DOHH2 (cell line): ENCODE data around the gene DDR2.
A peak's percentile ranks its signal among the peaks of the same experiment; 100 is the strongest.

Source experiments
- H3F3A ChIP-seq: fragments of 200-600 bp; sonication (generic), shearing (Covaris generic); 2 replicates; pipeline ENCODE4 v1.6.0; 2016; ENCODE audit warnings: antibody characterized with exemption, mild to moderate bottlenecking; ENCODE audit not compliant: control insufficient read depth, insufficient read depth
- H3K27ac ChIP-seq: fragments of 200-600 bp; sonication (generic); 2 replicates; pipeline ENCODE4 v1.5.1; 2014; ENCODE audit warnings: low read depth, mild to moderate bottlenecking, low read length, moderate library complexity
- H3K27me3 ChIP-seq: fragments of 200-600 bp; sonication (generic); 2 replicates; pipeline ENCODE4 v1.6.1; 2014; ENCODE audit warnings: mild to moderate bottlenecking, low read length, mixed read lengths; ENCODE audit not compliant: control insufficient read depth
- H3K36me3 ChIP-seq: fragments of 200-600 bp; sonication (generic); 2 replicates; pipeline ENCODE4 v1.6.1; 2014; ENCODE audit warnings: mild to moderate bottlenecking, low read length, moderate library complexity, mixed read lengths; ENCODE audit not compliant: control insufficient read depth
- H3K4me1 ChIP-seq: fragments of 200-600 bp; sonication (generic); 2 replicates; pipeline ENCODE4 v1.6.1; 2014; ENCODE audit warnings: mild to moderate bottlenecking, low read length, mixed read lengths; ENCODE audit not compliant: control insufficient read depth
- H3K4me2 ChIP-seq: fragments of 200-600 bp; sonication (generic); 2 replicates; pipeline ENCODE4 v1.6.0; 2014; ENCODE audit warnings: mild to moderate bottlenecking, low read length, moderate library complexity
- H3K4me3 ChIP-seq: fragments of 200-600 bp; sonication (generic); 2 replicates; pipeline ENCODE4 v1.5.1; 2014; ENCODE audit warnings: mild to moderate bottlenecking, low read length, mixed read lengths
- H3K79me2 ChIP-seq: fragments of 200-600 bp; sonication (generic); 2 replicates; pipeline ENCODE4 v1.6.1; 2014; ENCODE audit warnings: mild to moderate bottlenecking, low read length, mixed read lengths; ENCODE audit not compliant: control insufficient read depth
- H3K9me2 ChIP-seq: fragments of 200-600 bp; sonication (generic); replicated peaks from 2 replicates; pipeline ENCODE4 v1.6.1; 2014; ENCODE audit warnings: mild to moderate bottlenecking, low read length, mixed read lengths; ENCODE audit not compliant: control insufficient read depth
- H3K9me3 ChIP-seq: fragments of 200-600 bp; sonication (generic); 2 replicates; pipeline ENCODE4 v1.6.1; 2014; ENCODE audit warnings: antibody characterized with exemption, low read length, mixed read lengths; ENCODE audit not compliant: control insufficient read depth, insufficient read depth
- H4K20me1 ChIP-seq: fragments of 200-600 bp; sonication (generic); 2 replicates; pipeline ENCODE4 v1.6.0; 2014; ENCODE audit warnings: low read depth, mild to moderate bottlenecking, antibody characterized with exemption, low read length, moderate library complexity; ENCODE audit not compliant: control insufficient read depth, insufficient read depth
- CTCF ChIP-seq: fragments of 200-600 bp; sonication (generic); IDR thresholded peaks from one replicate; pipeline ENCODE4 v1.5.1; 2014; ENCODE audit warnings: antibody characterized with exemption, mild to moderate bottlenecking, low read depth, low read length; ENCODE audit not compliant: poor library complexity, severe bottlenecking
- EZH2phosphoT487 ChIP-seq: fragments of 200-600 bp; sonication (generic); IDR thresholded peaks from 2 replicates; pipeline ENCODE4 v1.6.1; 2017; ENCODE audit warnings: borderline replicate concordance, mild to moderate bottlenecking, antibody characterized with exemption, low read length, moderate library complexity, mixed read lengths

DDR2 gene

DNA sequence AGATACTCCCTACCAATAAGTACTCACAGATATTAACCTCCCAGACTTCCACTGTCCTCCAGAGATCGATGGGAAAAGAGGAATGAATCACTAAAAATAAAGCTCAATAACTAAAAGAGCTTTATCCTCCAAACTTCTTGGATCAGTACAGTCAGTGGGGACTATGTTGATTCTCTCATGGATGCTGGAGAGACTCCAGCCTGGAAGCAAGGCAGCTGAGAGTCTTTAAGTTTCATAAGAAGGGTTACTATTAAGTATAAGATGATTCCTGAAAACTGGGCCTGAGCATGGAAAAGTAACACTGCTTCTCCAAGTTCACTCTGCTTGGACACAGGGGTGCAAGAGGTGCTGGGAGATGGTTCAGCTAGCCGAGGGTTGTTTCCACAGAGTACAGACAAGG is 6.2 kb upstream of the DDR2 start:
- Histone ChIP-seq H3K79me2 (no peaks in the 10 kb centered on the region), H3K4me1 (no peaks in the 10 kb centered on the region), H4K20me1 (no peaks in the 10 kb centered on the region), H3K36me3 (no peaks in the 10 kb centered on the region), H3K9me2 (no peaks in the 10 kb centered on the region), H3K4me3 (no peak overlapping the region), H3F3A (no peaks in the 10 kb centered on the region), H3K4me2 (no peak overlapping the region), H3K27ac (no peak overlapping the region), H3K27me3 (peaks cover 20% of the 10 kb centered on the region), H3K9me3 (no peaks in the 10 kb centered on the region)
- TF ChIP-seq EZH2phosphoT487 (no peak), CTCF (no peak)

DNA sequence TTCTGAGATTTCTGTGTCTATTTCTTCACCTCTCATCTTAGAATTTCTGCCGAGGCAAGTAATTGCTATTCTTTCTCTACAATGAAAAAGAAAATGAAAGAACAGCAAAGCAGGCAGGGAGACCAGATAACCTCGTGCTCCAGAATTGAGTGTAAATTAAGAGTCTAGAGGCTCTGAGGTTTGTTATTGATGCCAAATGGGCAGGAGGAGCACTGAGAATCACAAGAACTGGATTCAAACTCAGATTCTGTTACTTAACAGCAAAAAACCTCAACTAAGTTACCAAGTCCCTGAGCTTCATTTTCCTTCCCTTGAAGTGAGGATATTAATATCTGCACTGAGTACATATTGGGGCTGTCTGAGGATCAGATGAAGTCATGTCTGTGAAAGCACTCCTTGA is 5.5 kb upstream of the DDR2 start:
- H3K79me2 ChIP-seq: no peaks in the 10 kb centered on the region
- no peak overlapping the region for H3K27ac ChIP-seq
- H3K4me3 ChIP-seq: no peak overlapping the region

GRCh38 chr1:162627662-162628296 is 4.5 kb upstream of the DDR2 start:
- Histone ChIP-seq H3K4me3 (no peak overlapping the region), H3K36me3 (no peaks in the 10 kb centered on the region), H3K79me2 (no peaks in the 10 kb centered on the region), H3K27ac (no peak overlapping the region), H3K9me2 (no peaks in the 10 kb centered on the region), H3K4me2 (no peak overlapping the region), H4K20me1 (no peaks in the 10 kb centered on the region), H3F3A (no peaks in the 10 kb centered on the region), H3K27me3 (peaks cover 27% of the 10 kb centered on the region), H3K4me1 (no peaks in the 10 kb centered on the region), H3K9me3 (no peaks in the 10 kb centered on the region)
- peak; percentile 70 for TF ChIP-seq CTCF
- no peak for TF ChIP-seq EZH2phosphoT487

More for the DNA sequence above, 5.5 kb upstream of the DDR2 start:
- Histone ChIP-seq H3F3A (no peaks in the 10 kb centered on the region), H4K20me1 (no peaks in the 10 kb centered on the region), H3K4me1 (no peaks in the 10 kb centered on the region), H3K36me3 (no peaks in the 10 kb centered on the region), H3K9me2 (no peaks in the 10 kb centered on the region), H3K9me3 (no peaks in the 10 kb centered on the region), H3K27me3 (peaks cover 26% of the 10 kb centered on the region), H3K4me2 (no peak overlapping the region)
- no peak for TF ChIP-seq EZH2phosphoT487
- TF ChIP-seq CTCF: no peak
